Fibroblast of lung (primary cell): ENCODE results near the gene ABCF2.

Source experiments
- CTCF ChIP-seq, 2 donors: IDR thresholded peaks in 1 of 2; conservative IDR thresholded peaks in 1 of 2; 1 replicate in 1 of 2; 2 replicates in 1 of 2; pipeline ENCODE4 v1.5.1; 2011 to 2012; ENCODE audit warnings: low read length in 2 of 2, control low read depth in 1 of 2, inconsistent platforms in 1 of 2, low read depth in 1 of 2, mild to moderate bottlenecking in 1 of 2
- EZH2 ChIP-seq: IDR thresholded peaks from 2 replicates; pipeline ENCODE4 v1.5.1; 2012; ENCODE audit warnings: low read length, control low read depth, mild to moderate bottlenecking; ENCODE audit errors: missing control alignments

GRCh38 chr7:151229249-151229648 lies 2.2 kb upstream of the ABCF2 start:
- TF ChIP-seq CTCF (conservative IDR thresholded peaks at IDR 0.05 in 1 of 2, IDR thresholded peaks at IDR 0.05 in 1 of 2; ENCODE audit: low read depth in 1 of 2, low read length in 2 of 2) (no peak), EZH2 (no peak)
